OCI-LY7 (cell line): ENCODE results near the gene CCDC15.

Source experiments
- CTCF ChIP-seq: fragments of 200-600 bp; sonication (generic); conservative IDR thresholded peaks from 2 replicates; pipeline ENCODE4 v1.5.1; 2014; ENCODE audit warnings: mild to moderate bottlenecking, antibody characterized with exemption, low read length, moderate library complexity, mixed read lengths
- EZH2phosphoT487 ChIP-seq: fragments of 200-600 bp; sonication (generic); IDR thresholded peaks from 2 replicates; pipeline ENCODE4 v1.6.1; 2018; ENCODE audit warnings: low read depth, borderline replicate concordance, mild to moderate bottlenecking, mixed run types, antibody characterized with exemption, low read length, moderate library complexity, mixed read lengths

GRCh38 chr11:125001849-125002248 is 47.8 kb downstream of the CCDC15 start:
- TF ChIP-seq EZH2phosphoT487 (no peak), CTCF (no peak)
